Thyroid gland (tissue), 4 donors: ENCODE measurements around the gene MAD1L1.

ENCODE experiments used
- POLR2A ChIP-seq, 2 donors: fragments of 450-650 bp; IDR thresholded peaks; one replicate each; pipeline ENCODE4 v1.6.1; 2017; ENCODE audit warnings: antibody characterized with exemption in 2 of 2, mild to moderate bottlenecking in 2 of 2, moderate library complexity in 1 of 2
- TF ChIP-seq, protein P1 (sequence below), 6 experiments: fragments of 200-600 bp in 3 of 6; fragments of 450-650 bp in 3 of 6; sonication (generic) in 3 of 6; IDR thresholded peaks; one replicate each; pipeline ENCODE4 v1.5.1; 2016 to 2019; ENCODE audit warnings: antibody characterized with exemption in 6 of 6, mild to moderate bottlenecking in 2 of 6, inconsistent platforms in 1 of 6, moderate library complexity in 1 of 6

DNA sequence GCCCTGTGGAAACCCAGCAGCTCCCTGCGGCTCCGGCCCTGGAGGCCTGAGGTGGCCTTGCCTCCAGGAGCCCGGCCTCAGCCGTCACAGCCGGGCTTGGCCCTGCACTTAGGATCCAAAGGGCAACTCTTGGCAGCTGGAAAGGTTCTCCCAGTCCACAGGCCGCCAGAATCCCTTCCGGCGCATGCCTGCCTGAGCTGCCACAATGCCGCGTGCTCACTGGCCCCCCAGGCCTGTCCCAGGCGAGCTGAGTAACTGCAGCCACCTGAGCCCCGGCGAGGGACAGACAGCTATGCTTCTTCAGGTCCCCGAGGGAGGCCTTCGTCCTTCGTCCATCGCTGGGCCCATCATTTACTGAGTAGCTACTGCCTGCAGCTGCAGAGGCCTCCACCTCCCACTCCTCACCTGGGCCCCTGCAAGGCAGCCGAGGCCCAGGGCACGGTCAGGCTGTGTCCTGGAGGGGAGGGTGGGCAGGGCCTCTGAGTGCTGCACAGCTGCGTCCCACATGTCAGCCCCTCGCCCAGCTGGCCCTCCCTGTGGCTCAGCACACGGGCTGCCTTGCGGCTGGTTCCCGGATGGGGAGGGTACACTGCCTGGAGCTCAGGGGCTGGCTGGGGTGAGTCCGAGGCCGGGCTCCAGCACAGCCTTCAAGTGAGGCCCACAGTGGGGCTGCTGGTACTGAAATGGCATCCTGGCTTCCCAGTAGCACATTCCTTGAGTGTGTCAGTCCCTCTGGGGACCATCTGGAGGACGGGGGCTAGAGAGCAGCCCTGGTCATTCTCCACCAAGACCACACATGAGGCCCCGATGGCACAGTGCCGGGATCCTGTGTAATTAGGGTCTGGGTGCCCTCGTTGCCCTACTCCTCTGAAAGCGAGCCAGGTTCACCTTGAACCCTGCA is 390.2 kb downstream of the MAD1L1 start:
- TF ChIP-seq, protein P1, sequence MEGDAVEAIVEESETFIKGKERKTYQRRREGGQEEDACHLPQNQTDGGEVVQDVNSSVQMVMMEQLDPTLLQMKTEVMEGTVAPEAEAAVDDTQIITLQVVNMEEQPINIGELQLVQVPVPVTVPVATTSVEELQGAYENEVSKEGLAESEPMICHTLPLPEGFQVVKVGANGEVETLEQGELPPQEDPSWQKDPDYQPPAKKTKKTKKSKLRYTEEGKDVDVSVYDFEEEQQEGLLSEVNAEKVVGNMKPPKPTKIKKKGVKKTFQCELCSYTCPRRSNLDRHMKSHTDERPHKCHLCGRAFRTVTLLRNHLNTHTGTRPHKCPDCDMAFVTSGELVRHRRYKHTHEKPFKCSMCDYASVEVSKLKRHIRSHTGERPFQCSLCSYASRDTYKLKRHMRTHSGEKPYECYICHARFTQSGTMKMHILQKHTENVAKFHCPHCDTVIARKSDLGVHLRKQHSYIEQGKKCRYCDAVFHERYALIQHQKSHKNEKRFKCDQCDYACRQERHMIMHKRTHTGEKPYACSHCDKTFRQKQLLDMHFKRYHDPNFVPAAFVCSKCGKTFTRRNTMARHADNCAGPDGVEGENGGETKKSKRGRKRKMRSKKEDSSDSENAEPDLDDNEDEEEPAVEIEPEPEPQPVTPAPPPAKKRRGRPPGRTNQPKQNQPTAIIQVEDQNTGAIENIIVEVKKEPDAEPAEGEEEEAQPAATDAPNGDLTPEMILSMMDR (IDR thresholded peaks at IDR 0.05) = no peak
- TF ChIP-seq POLR2A (IDR thresholded peaks at IDR 0.05) = no peak
